Activated CD8-positive, alpha-beta memory T cell treated with anti-CD3 and anti-CD28 coated beads for 48 hours (primary cell): ENCODE data around the gene PCBP1.
"Not testable (repeated sequence)": the region's sequence is repeated elsewhere in the genome, so short reads cannot be mapped to it uniquely, and the experiment has no call there.

Experiments
- DNase-seq, 3 experiments: peaks; one replicate each; pipeline ENCODE4 v3.0.0-alpha.2; 2020; ENCODE audit warnings: low read depth in 2 of 3, low spot score in 2 of 3

Gene PCBP1

DNA sequence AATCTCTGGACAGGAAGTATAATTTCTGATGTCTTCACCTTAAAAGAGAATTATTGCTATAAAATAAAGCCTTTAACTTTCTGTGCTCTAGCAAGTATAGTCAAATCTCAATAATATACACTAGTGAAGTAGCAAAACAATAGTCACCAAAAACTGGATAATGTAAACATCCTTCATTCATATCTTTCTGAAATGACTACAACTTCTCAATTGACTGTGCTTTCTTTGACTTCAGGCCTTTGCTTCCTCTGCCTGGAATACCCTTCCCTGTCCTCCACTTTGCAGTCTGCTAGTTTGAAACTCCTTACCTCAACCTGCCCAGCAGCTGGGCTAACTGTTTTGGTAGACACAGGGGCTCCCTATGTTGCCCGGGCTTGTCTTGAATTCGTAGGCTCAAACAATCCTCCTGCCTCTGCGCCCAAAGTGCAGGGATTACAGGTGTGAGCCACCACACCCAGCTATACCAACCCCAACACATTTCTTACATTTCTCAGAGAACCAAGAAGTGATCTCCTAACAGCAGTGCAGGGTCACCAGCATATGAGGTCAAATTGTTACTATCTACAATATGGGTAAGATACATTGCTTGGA, 6.6 kb upstream of the PCBP1 start:
- no peak for DNase-seq

DNA sequence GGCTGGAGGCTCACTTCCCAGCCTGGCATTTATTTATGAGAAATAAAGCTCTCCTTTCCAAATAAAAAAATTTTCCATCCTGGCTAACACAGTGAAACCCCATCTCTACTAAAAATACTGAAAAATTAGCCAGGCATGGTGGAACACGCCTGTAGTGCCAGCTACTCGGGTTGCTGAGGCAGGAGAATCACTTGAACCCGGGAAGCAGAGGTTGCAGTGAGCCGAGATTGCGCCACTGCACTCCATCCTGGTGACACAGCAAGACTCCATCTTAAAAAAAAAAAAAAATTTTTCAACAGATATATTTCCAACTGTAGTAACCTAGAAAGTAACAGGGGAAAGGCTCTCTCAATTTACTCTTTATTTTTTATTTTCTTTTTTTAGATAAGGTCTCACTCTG, 6.1 kb upstream of the PCBP1 start:
- DNase-seq, result no peak

DNA sequence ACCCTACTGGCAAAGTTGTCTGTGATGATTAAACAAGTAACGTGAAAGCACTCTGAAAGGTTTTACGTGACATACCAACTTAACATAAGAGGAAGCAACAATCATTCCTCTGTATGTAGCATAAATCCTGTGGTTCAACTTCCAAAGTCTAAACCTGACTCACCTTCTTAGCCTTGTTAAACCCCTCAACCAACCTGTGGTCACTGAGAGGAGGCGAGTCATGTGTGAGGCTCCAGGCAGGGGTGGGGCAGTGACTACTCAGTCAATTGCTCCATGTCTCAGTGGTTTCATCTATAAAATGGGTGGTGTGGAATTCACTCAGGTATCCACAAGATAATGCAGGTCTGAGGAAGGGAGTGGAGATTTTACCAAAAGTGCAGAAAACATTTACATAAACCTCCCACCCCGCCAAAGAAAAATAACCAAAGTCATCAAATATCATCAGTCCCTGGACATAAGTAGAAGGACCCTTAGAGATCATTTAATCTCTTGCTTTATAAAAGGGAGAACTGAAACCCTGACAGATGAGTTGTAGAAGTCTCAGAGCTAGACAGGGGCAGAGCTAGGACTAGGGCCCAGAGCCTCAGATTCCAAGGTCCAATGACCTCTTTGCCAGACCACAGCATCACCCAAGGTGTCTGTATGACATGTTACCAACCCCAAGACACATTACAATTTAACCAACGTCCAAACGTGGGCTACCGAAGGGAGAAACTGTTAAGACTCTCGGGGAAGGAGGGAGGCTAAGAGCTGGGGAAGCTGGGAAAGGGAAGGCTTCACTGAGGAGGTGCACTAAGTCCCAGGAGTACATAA, 3.7 kb upstream of the PCBP1 start:
- no peak for DNase-seq

DNA sequence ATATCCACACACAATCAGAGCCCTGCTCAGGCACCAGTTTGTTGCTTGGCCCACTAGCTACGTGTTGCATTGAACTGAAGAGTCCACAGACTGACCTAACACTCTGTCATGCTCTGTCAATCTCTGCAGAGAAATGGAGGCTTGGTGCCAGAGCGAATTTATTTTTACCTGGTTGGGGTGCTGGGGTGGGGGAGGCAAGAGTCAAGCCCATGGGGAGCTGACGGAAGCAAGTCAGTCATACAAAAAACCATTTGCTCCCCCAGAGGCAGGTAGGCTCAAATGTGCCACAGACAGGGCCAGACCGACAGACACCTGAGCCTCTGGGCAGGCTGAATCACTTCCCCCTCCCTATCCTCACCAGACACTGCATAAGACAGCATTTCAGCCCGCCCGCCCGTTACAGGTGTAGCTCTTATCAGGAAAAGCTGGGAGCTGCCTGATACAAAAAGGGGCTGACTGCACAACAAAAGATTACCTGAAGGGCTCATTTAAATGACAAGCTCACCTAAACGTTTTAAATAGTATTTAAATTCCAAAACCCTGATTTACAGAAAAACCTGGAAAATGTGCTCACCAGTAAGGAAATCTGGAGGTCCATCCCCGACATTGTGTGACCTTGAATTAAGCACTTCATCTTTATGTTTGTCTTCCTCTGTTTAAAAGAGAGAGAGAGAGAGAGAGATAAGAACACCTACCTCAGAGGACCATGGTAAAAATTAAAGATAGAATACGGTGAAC, 2.1 kb upstream of the PCBP1 start:
- no peak for DNase-seq

DNA sequence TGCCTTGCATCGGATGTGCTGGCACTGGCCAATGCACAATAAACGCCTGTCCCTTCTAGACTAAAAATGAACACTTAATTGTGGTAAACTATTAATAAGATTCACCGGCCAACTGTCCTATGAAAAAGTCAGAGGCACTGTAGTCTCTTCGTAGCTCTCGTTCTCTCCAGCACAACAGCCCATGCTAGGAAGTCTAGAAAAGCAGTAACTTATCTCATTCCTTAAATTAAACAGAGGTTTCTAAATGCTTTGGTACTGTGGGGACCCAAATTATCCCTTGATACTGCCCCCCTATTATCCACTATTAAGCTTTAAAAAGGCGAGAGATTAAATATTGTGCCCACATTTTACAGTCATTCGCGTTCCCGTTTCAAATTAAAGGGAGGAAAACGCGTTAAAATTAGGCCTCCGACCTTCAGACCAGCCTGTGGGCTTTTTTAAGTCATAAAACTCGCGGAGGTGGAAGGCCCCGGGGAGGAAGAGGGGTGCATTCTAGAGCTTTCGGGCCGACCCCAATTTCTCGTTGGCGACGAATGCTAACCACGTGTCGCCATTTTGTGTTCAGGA, 1.5 kb upstream of the PCBP1 start:
- DNase-seq, result no peak

DNA sequence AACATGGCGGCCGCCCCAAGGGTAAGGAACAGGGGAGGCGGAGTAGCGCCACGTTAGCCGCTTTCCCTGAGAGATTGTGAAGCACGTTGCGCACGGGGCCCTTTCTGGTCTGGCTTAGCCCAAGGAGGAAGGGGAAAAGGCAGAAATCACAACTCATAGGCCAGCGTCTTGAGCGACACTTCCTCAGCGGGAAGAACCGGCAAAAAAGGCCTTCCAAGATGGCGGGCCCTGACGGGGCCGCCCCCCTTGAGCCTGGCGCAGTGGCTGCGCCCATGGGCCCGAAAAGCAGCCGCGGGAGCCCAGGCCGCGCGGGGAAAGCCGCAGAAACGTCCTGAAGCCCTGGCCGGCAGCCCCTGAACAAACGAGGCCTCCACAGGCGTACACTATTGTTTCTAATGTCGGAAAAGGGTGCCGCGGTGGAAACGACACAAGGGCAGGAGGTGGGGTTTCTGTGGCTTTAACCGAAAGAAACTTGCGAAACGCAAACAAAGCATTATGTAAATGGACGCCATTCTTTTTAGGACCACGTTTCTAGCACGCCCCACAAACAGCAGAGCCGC, 919 bp upstream of the PCBP1 start:
- DNase-seq, result peak; percentile 57 to 74 (median 62)

DNA sequence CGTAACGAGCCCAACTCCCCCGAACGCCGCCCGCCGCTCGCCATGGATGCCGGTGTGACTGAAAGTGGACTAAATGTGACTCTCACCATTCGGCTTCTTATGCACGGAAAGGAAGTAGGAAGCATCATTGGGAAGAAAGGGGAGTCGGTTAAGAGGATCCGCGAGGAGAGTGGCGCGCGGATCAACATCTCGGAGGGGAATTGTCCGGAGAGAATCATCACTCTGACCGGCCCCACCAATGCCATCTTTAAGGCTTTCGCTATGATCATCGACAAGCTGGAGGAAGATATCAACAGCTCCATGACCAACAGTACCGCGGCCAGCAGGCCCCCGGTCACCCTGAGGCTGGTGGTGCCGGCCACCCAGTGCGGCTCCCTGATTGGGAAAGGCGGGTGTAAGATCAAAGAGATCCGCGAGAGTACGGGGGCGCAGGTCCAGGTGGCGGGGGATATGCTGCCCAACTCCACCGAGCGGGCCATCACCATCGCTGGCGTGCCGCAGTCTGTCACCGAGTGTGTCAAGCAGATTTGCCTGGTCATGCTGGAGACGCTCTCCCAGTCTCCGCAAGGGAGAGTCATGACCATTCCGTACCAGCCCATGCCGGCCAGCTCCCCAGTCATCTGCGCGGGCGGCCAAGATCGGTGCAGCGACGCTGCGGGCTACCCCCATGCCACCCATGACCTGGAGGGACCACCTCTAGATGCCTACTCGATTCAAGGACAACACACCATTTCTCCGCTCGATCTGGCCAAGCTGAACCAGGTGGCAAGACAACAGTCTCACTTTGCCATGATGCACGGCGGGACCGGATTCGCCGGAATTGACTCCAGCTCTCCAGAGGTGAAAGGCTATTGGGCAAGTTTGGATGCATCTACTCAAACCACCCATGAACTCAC, 673 bp downstream of the PCBP1 start:
- DNase-seq, result no peak

DNA sequence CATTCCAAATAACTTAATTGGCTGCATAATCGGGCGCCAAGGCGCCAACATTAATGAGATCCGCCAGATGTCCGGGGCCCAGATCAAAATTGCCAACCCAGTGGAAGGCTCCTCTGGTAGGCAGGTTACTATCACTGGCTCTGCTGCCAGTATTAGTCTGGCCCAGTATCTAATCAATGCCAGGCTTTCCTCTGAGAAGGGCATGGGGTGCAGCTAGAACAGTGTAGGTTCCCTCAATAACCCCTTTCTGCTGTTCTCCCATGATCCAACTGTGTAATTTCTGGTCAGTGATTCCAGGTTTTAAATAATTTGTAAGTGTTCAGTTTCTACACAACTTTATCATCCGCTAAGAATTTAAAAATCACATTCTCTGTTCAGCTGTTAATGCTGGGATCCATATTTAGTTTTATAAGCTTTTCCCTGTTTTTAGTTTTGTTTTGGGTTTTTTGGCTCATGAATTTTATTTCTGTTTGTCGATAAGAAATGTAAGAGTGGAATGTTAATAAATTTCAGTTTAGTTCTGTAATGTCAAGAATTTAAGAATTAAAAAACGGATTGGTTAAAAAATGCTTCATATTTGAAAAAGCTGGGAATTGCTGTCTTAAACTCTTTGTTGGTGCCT, 1.4 kb downstream of the PCBP1 start:
- DNase-seq, result no peak

DNA sequence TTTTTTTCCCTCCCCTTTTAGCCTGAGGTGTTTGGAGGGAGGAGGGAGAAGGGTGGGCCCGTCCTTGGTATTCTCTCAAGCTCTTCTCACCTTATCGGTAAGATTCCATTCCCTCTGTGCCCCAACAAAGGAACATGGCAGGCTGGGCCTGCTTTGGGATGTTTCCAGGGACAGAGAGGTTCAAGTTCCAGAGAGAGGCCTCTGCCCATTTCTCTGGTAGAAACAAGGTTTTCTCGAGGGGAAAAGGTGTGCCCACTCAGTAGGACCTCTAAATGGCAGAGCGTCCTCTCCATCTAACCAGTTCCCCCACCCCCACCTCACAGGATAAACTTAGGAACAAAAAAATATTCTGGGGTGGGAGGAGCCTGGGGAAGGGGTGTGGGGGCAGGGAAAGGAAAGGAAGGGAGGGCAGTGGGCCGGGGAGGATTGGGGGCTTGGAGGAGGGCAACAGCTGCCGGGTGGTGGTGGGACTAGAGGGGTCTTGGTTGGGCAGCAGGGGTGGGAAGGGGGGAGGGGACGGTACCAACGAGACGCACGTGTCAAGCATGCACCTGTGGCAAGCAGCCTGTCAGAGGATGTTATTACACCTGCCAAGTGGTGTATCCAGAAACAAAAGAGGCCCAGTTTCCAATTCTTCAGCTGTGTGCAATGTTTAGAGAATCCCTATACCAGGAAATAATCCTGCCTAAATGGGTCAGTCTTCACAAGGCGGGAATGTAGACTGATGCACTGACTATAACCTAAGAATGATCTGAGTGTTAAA, 2.1 kb downstream of the PCBP1 start:
- no peak for DNase-seq

DNA sequence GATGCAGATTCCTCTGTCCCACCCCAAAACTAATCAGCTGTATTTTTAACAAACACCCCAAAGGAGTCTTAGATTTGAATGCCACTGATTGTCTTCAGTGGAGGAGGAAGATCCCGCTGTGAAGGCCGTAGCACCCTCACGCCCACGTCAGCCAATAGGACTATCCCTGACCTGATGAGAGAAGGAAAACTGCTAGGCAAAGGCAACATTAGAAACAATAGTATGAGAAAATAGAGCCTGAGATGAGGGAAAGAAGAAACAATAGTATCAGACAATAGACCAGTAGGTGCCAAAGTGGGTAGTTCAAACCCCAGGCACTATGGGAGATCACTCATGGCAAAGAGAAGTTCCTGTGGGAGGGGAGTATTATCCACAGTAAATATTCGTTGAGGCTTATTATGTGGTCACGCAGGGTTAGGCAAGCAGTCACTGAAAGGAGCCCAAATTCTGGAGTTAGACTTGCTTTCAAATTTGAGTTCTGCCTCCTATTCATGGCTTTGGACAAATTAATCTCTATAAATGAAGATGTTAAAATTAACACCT, 2.8 kb downstream of the PCBP1 start:
- DNase-seq, result no peak

DNA sequence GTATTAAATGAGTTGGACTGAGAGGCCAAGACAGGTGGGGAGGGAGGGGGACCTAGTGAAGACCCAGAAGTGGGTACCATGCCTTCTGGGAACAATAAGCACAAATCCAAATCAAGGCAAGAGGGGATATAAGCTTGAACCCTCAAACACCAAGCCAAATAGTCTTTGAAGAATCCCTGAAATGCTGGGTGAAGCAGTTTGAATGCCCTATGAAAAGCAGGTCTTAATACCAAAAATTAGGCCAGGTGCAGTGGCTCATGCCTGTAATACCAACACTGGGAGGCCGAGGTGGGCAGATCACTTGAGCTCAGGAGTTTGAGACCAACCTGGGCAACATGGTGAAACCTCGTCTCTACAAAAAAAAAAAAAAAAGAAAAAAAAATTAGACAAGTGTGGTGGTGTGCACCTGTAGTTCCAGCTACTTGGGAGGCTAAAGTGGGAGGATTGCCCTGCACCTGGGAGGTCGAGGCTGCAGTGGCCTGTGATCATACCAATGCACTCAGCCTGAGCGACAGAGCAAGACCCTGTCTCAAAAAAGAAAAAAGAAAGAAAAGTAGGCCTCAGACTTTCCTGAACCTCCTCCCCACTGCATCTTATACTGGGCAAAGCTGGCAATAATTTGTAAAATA, 3.5 kb downstream of the PCBP1 start:
- DNase-seq, result no peak

DNA sequence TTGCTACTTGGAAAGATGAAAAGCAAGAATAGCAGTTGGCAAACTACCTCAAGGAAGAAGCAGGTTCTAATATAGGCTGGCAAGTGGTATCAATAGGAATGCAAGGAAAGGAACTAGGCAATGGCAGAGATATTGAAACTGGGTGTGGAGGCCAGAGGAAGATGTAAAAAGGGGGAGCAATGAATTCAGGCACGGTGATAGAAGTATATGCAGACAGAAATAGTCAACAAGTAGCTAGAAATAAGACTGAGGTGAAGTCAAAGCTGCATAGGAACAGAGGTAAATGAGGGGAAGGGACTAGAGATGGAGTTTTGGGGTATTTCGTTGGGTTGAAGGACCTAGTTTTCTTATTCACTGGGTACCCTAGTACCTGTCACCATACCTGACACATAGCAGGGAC, 4.1 kb downstream of the PCBP1 start:
- no peak for DNase-seq

DNA sequence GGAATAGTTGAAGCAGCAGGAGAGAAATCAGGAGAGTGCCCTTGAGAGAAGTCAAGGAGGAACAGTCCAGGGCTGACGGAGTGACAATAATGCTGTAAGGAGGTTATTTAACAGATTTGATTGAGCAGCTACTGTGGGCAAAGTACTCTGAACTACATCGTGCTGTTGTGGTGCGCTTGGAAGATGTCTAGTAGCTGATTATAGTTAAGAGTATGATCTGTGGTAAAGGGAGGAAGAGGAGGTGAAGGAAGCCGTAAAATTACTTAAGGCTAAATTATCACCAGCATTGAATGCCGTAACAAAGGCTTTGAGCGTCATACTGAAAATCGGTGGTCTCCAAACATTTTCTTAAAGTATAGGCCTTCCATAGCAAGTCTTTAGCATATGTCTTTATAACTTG, 4.5 kb downstream of the PCBP1 start:
- no peak for DNase-seq

DNA sequence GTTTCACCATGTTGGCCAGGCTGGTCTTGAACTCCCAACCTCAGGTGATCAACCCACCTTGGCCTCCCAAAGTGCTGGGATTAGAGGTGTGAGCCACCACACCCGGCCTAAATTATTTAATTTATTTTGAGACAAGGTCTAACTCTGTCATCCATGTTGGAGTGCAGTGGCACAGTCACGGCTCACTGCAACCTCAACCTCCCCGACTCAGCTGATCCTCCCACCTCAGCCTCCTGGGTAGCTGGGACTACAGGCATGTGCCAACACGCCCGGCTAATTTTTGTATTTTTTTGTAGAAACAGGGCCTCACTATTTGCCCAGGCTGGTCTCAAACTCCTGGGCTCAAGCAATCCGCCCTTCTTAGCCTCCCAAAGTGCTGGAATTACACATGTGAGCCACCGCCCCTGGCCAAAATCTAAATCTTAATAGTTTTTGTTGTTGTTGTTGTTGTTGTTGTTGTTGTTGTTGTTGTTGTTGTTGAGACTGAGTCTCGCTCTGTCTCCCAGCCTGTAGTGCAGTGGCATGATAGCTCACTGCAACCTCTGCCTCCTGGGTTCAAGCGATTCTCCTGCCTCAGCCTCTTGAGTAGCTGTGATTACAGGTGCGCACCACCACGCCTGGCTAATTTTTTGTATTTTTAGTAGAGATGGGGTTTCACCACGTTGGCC, 5.4 kb downstream of the PCBP1 start:
- DNase-seq, result not testable (repeated sequence)

DNA sequence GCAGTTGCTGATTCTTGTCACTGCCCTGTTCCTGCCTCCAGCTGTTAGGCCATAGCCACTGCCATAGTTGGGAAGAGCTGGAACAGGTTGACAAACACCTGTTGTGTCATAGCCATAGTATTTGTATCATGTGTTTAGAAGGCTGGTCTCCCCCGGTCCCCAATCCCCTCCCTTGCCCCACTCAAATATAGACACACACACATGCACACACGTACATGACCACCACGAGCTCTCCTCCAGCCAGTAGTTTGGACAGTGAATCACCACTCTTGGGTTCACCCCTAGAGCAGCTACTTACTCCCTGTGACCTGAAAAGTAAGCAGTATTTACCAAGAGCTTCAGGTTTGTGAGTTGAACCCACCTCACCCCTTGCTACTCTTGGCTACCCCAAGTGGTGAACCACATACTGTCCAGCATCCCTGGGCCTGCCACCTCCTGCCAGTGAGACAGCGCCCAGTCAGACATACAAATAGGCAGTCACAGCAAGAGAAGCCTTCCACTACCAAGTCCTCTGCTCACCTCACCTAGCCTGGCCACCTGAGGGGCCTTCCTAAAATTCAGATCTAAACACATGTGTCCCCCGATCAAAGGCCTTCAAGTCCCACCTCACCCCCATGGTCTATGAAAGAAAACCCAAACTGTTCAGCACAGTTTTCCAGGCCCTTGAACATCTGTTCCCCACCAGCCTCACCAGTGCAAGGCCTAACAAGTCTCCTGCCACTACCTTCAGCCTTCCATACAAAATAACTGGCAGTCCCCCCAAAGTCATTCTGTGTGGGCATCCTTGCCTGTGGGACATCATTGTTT, 7.1 kb downstream of the PCBP1 start:
- no peak for DNase-seq

DNA sequence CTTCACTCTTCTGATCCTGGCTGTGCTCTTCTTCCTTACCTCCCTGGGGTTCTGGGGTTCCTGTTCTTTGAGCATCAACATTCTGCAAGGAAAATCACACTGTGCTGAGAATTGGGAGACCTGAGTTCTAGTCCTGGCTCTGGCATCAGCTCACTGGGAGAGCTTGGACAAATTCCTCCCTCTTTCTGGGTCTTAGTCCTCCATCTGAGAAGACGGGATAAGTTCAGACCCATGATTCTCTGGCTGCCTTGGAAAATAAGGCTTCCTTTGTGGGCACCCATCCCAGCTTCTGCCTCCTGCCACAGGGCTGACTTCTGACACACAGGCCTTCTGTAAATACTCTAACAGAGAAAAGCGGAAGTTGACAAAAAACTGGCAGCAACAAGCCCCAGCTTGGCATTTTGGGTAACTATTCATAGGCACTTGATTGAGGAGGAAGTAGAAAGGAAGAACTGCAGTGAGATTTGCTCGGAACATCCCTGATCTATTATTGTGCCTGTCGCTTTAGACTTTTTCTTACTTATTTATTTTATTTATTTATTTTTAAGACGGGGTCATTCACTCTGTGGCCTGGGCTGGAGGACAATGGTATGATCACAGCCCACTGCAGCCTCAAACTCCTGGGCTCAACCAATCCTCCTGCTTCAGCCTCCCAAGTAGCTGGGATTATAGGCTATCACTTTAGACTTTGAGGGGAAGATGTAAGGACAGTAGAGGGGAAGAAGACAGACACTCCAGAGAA, 7.9 kb downstream of the PCBP1 start:
- no peak for DNase-seq
